HG03520 (cell line): ENCODE results near the gene GALR2.

ENCODE experiments used
- ATAC-seq: cut with Tn5 transposase; IDR thresholded peaks from one replicate; pipeline ENCODE4 v1.9.1; 2021; ENCODE audit warnings: mild to moderate bottlenecking, moderate library complexity; ENCODE audit not compliant: unreplicated experiment

Gene GALR2

GRCh38 chr17:76091526-76092286 lies 17.1 kb downstream of the GALR2 start:
- ATAC-seq: no peak

DNA sequence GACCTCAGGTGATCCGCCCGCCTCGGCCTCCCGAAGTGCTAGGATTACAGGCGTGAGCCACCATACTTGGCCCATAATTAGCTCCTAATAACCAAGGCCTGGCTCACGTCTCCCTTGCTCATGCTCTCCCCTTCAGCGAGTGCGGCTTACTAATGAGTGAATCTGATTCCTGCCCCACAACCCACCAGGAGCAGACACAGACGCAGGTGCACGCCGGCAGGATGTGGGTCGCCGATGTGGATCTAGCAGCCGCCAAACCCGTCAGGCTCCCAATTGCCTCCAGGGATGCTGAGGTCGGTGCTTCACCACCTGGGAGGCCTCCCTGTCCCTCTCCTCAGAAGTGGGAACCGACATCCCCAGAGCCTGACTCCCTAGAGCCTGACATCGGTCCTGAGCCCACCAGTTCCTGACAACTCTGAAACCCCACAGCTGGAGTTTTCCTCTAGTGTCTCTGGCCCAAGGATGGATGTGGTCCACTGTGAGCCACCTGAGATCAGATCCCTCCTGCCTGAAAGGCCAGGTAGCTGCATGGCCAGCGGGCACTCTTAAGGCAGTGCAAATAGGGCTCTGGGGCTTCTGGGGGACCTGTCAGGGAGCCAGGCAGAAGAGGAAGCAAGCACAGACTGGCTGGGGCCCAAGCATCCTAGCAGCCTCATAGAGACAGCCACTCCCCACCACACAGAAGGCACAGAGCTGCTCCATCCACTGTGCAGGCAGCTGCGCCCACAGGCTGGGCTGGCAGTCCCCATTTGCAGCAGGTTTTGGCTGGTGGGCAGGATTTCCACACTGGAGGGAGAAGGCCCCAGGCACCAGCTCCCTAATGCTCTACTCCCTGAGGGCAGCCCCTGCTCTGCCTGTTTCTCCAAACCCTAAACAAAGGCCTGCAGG lies 18.2 kb downstream of the GALR2 start:
- no peak for ATAC-seq

GRCh38 chr17:76094046-76094445 lies 19.5 kb downstream of the GALR2 start:
- no peak for ATAC-seq

- ATAC-seq: no peak
Measured at GRCh38 chr17:76095943-76096342, 21.4 kb downstream of the GALR2 start.

GRCh38 chr17:76097716-76098295 lies 23.2 kb downstream of the GALR2 start:
- no peak for ATAC-seq

DNA sequence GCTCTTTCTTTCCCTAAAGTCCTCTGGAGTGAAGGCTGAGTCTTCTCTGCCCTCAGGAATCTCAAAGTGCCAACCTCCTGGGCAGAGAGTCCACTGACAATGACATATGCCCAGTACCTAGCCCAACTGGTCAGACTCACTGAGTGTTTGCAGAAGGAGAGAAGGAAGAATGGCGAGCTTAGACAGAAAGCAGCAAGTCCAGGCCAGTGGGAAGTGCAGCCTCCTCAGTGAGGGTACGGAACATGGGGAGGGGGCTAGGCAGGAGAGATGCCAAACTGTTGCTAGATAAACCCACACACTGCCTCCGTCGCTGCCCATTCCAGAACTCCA lies 28.3 kb downstream of the GALR2 start:
- ATAC-seq: no peak

DNA sequence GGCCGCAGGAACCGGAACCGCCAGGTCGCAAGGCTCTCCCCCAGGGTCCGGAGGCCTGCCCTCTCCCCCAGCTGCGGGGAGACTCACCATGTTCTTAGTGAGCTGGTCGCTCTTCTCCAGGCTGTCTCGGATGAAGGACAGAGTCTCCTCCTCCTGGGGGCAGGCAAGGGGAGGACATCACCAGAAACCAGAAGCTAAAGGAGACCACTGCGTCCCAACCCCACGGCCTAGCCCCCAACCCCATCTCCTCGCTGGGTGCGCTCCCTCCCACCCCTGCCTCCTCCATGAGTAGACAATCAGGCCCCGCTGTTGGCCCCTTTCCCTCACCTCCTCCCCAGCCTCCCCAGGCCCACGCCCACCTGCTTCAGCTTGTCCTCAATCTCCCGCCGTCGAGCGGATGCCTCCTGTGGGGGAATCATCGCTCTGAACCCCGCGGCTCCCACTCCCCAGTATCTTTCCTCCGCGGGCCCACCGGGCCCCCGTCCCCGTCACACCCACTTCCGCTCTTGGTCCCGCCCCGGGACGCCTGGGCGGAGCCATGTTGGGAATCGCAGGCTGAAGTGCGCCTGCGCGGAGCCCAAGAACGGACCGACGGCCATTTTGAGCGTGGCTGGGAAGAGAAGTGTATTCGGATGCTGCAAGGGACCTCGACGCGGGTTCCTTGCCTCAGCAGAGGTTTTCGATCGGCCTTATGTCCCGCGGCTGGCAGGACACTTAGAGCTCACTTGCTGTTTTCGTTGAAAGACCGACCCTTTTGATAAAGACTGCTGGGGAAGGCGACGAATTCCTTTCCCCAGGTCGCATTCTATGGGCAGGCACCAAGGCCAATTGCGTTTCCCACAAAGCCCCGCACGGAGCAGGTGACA lies 28.9 kb downstream of the GALR2 start, which contains the start of gene EXOC7:
Gene EXOC7 (minus strand): TSS at position 514 of the 866 bp plus-strand sequence. CDS start 95 bp downstream, at position 419.
- peak; percentile 82 for ATAC-seq

- ATAC-seq: no peak
Measured at GRCh38 chr17:76104140-76104895, 29.7 kb downstream of the GALR2 start.

GRCh38 chr17:76104896-76105231 lies 30.3 kb downstream of the GALR2 start:
- ATAC-seq: no peak

DNA sequence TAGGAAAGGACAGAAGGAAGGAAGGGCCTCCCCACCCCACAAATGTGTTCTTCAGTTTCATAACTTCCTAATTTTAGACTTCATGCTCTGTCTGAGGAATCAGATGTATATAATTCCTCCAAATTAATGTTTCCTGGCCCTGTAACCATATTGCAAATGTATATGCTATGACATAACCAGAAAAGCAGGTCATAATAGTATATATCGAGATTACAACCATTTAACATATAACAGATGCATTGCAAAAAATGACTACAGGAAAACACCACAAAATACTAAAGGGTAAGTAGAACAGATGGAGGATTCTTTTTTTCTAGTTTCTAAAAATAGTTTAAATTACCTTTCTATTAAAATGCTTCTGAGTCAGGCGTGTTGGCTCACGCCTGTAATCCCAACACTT lies 32.1 kb downstream of the GALR2 start:
- no peak for ATAC-seq

DNA sequence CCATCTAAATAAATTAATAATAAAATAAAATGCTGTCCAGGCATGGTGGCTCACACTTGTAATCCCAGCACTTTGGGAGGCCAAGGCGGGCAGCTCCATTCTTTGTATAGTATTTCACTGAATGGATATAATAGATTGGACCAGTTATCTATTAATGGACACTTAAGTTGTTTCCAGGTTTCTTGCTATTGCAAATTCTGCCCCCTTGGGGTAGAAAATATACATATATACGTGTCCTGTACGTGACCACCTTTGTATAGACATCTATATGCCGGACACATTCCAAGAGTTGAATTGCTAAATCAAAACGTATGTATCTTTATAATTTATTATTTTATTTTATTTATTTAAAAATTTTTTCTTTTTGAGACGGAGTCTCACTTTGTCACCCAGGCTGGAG lies 32.9 kb downstream of the GALR2 start:
- ATAC-seq: no peak

- ATAC-seq: no peak
Measured at GRCh38 chr17:76111956-76112355, 37.4 kb downstream of the GALR2 start.

GRCh38 chr17:76115138-76115754 lies 40.7 kb downstream of the GALR2 start:
- ATAC-seq: no peak

GRCh38 chr17:76119409-76120371 lies 45.1 kb downstream of the GALR2 start:
- ATAC-seq: no peak

DNA sequence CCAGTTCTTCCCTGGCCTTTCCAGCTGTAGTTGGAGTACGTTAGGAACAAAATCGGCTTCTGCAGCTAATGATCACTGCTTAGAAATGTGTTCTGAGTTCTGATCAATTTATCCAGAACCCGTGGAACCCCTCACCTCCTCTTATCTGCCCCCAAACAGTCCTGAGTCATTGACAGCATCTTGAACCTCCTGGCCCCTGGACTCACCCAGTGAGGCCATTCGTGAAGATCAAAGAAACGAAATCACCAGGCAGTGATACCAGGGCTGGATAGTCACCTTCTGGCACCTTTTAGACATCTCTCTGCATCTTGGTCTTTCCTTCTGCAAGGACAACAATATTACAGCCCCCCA lies 46.1 kb downstream of the GALR2 start:
- no peak for ATAC-seq

GRCh38 chr17:76121932-76122430 lies 47.4 kb downstream of the GALR2 start:
- ATAC-seq: no peak

GRCh38 chr17:76122431-76123190 lies 48.0 kb downstream of the GALR2 start:
- no peak for ATAC-seq

DNA sequence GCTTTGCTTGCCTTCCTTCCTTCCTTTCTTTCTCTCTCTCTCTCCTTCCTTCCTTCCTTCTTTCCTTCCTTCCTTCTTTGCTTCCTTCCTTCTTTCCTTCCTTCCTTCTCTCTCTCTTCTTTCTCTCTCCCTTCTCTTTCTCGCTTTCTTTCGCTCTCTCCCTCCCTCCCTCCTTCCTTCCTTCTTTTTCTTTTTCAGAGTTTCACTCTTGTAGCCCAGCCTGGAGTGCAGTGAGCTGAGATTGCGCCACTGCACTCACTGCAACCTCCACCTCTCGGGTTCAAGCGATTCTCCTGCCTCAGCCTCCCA lies 48.6 kb downstream of the GALR2 start:
- ATAC-seq: no peak
